Right ventricle myocardium superior (tissue), 1 donor: ENCODE measurements around the gene DIO3. TPM values are rescaled to one million over a fixed set of nuclear protein-coding genes. Genes with fewer than 3 reads are reported as not detected.

ENCODE experiments used
- ATAC-seq: fragments of 200-7000 bp; cut with Tn5 transposase; one replicate; pipeline ENCODE4 v1.9.1; 2020; ENCODE audit warnings: mild to moderate bottlenecking; ENCODE audit not compliant: poor library complexity
- DNase-seq: peaks from one replicate; pipeline ENCODE4 v3.0.0-alpha.2; 2020
- intact Hi-C: fragments of 100-400 bp; cut with DNase I; formaldehyde crosslinking; loops from one replicate; pipeline ENCODE4 v1.11.2; 2022
- long read RNA-seq: library from polyadenylated mRNA; unstranded; transcript quantifications from one replicate; pipeline ENCODE4 v2.0.0, GENCODE V29; 2021
- total RNA-seq: library from RNA; stranded (reverse); fragmentation: NEBNext Ultra II Directional; extraction: Animal tissue kit (Norgen Biotek cat#: 25700); gene quantifications from one replicate; pipeline ENCODE4 v1.2.1, GENCODE V29; 2021
- donor health status: DM: no; HTN: yes; CAD: no; lungs with severe emphysema.

DIO3 gene
- total RNA-seq = 0.16 TPM
- long read RNA-seq = 0 reads

- ATAC-seq (no peak), DNase-seq (no peak)
- intact Hi-C loops = no loop called here
These were observed at the start of gene DIO3 for GRCh38 chr14:101561145-101561896. Gene DIO3, plus strand, starts transcription at chr14:101561495.

GRCh38 chr14:101511620-101512375 lies 49.5 kb upstream of the DIO3 start:
- DNase-seq (no peak), ATAC-seq (no peak)
- intact Hi-C loops = no loop called here

GRCh38 chr14:101512376-101512695 lies 49.0 kb upstream of the DIO3 start:
- intact Hi-C loops = no loop called here
- no peak for ATAC-seq
- DNase-seq = no peak

- intact Hi-C loops = no loop called here
- ATAC-seq (no peak), DNase-seq (peak; percentile 27)
These were observed 47.2 kb upstream of the DIO3 start for GRCh38 chr14:101514136-101514535.

- ATAC-seq (no peak), DNase-seq (no peak)
- intact Hi-C loops = no loop called here
These were observed 44.9 kb upstream of the DIO3 start for GRCh38 chr14:101516401-101516800.

GRCh38 chr14:101518611-101519473 lies 42.5 kb upstream of the DIO3 start:
- DNase-seq = peak; percentile 72
- ATAC-seq = peak; percentile 25
- intact Hi-C loops = no loop called here

- ATAC-seq (peak; percentile 73), DNase-seq (peak; percentile 65)
- intact Hi-C loops = no loop called here
These were observed 40.4 kb upstream of the DIO3 start for GRCh38 chr14:101520621-101521472.

- ATAC-seq (no peak), DNase-seq (no peak)
- intact Hi-C loops = no loop called here
These were observed 39.8 kb upstream of the DIO3 start for GRCh38 chr14:101521473-101521915.

GRCh38 chr14:101521978-101522377 lies 39.3 kb upstream of the DIO3 start:
- ATAC-seq = no peak
- intact Hi-C loops = no loop called here
- DNase-seq = no peak

GRCh38 chr14:101525640-101526527 lies 35.4 kb upstream of the DIO3 start:
- no peak for DNase-seq
- ATAC-seq = peak; percentile 34
- intact Hi-C loops = no loop called here

GRCh38 chr14:101527987-101528386 lies 33.3 kb upstream of the DIO3 start:
- DNase-seq (no peak), ATAC-seq (no peak)
- intact Hi-C loops = no loop called here

- ATAC-seq = no peak
- no peak for DNase-seq
- intact Hi-C loops = no loop called here
These were observed 32.2 kb upstream of the DIO3 start for GRCh38 chr14:101529079-101529478.

- ATAC-seq (no peak), DNase-seq (no peak)
- intact Hi-C loops = no loop called here
These were observed 27.1 kb upstream of the DIO3 start for GRCh38 chr14:101534198-101534597.

GRCh38 chr14:101535232-101535631 lies 26.1 kb upstream of the DIO3 start:
- no peak for DNase-seq
- intact Hi-C loops = no loop called here
- ATAC-seq = no peak

GRCh38 chr14:101535701-101536207 lies 25.5 kb upstream of the DIO3 start:
- ATAC-seq (no peak), DNase-seq (no peak)
- intact Hi-C loops = no loop called here

- ATAC-seq = no peak
- intact Hi-C loops = no loop called here
- no peak for DNase-seq
These were observed 24.0 kb upstream of the DIO3 start for GRCh38 chr14:101537286-101537685.

GRCh38 chr14:101538878-101539277 lies 22.4 kb upstream of the DIO3 start:
- intact Hi-C loops = no loop called here
- DNase-seq = no peak
- ATAC-seq = peak; percentile 52
